Peyer's patch (tissue), 4 donors: ENCODE measurements around the gene PDCL3.

Experiments used
- CTCF ChIP-seq, 6 experiments: fragments of 450-650 bp in 4 of 6; fragments of 200-600 bp in 2 of 6; sonication (generic) in 1 of 6; IDR thresholded peaks; one replicate each; pipeline ENCODE4 v1.5.1; 2017 to 2019; ENCODE audit warnings: antibody characterized with exemption in 6 of 6, mild to moderate bottlenecking in 3 of 6, moderate library complexity in 1 of 6
- POLR2A ChIP-seq, 2 donors: fragments of 450-650 bp; IDR thresholded peaks; one replicate each; pipeline ENCODE4 v1.5.1; 2017; ENCODE audit warnings: antibody characterized with exemption in 2 of 2, mild to moderate bottlenecking in 2 of 2, moderate library complexity in 2 of 2

DNA sequence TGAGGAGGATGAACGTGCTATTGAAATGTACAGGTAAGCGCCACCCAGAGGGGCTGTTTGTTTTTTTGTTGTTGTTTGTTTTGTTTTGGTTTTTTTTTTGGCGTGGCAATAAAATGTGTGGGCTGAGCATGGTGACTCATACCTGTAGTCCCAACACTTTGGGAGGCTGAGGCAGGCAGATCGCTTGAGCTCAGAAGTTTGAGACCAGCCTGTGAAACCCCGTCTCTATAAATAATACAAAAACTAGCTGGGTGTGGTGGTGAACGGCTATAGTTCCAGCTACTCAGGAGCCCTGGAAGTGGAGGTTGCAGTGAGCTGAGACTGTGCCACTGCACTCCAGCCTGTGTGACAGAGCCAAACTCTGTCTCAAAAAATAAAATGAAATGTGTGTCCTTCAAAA lies 6.2 kb downstream of the PDCL3 start:
- TF ChIP-seq CTCF (IDR thresholded peaks at IDR 0.05): no peak
- TF ChIP-seq POLR2A (IDR thresholded peaks at IDR 0.05): no peak
